HG03439 (cell line): ENCODE measurements around the gene PKD2L1.

Experiments
- ATAC-seq: cut with Tn5 transposase; IDR thresholded peaks from one replicate; pipeline ENCODE4 v1.9.1; 2021; ENCODE audit warnings: mild to moderate bottlenecking, moderate library complexity; ENCODE audit not compliant: unreplicated experiment

Gene PKD2L1

GRCh38 chr10:100356067-100357017 lies 26.3 kb upstream of the PKD2L1 start:
- ATAC-seq, result no peak

GRCh38 chr10:100355086-100355485 lies 25.1 kb upstream of the PKD2L1 start:
- no peak for ATAC-seq

- no peak for ATAC-seq
Measured at GRCh38 chr10:100353770-100354485, 23.9 kb upstream of the PKD2L1 start.

- ATAC-seq, result no peak
Measured at GRCh38 chr10:100350914-100351485, 21.0 kb upstream of the PKD2L1 start.

GRCh38 chr10:100349672-100350071 lies 19.6 kb upstream of the PKD2L1 start:
- no peak for ATAC-seq

- no peak for ATAC-seq
Measured at GRCh38 chr10:100349087-100349486, 19.1 kb upstream of the PKD2L1 start.

- ATAC-seq, result no peak
Measured at GRCh38 chr10:100348389-100348927, 18.4 kb upstream of the PKD2L1 start.

- no peak for ATAC-seq
Measured at GRCh38 chr10:100347568-100348195, 17.7 kb upstream of the PKD2L1 start.

GRCh38 chr10:100346765-100347567 lies 16.9 kb upstream of the PKD2L1 start, which contains the start of gene SCD:
TSS of gene SCD (plus strand) at chr10:100347233. CDS start at chr10:100347505, 272 bp downstream.
- ATAC-seq, result peak; percentile 87

GRCh38 chr10:100346351-100346764 lies 16.3 kb upstream of the PKD2L1 start:
- ATAC-seq, result peak; percentile 48

- no peak for ATAC-seq
Measured at GRCh38 chr10:100345570-100346330, 15.7 kb upstream of the PKD2L1 start.

- ATAC-seq, result no peak
Measured at GRCh38 chr10:100344241-100344788, 14.3 kb upstream of the PKD2L1 start.

- no peak for ATAC-seq
Measured at GRCh38 chr10:100342627-100342972, 12.6 kb upstream of the PKD2L1 start.

GRCh38 chr10:100341953-100342626 lies 12.1 kb upstream of the PKD2L1 start:
- ATAC-seq, result no peak

- ATAC-seq, result no peak
Measured at GRCh38 chr10:100340948-100341847, 11.2 kb upstream of the PKD2L1 start.

- no peak for ATAC-seq
Measured at GRCh38 chr10:100339236-100339635, 9.2 kb upstream of the PKD2L1 start.

GRCh38 chr10:100338434-100339036 lies 8.5 kb upstream of the PKD2L1 start:
- peak; percentile 62 for ATAC-seq
